Measurements from ENCODE around the gene ZSWIM8.
A peak's percentile ranks its signal among the peaks of the same experiment; 100 is the strongest.

The ZSWIM8 gene

DNA sequence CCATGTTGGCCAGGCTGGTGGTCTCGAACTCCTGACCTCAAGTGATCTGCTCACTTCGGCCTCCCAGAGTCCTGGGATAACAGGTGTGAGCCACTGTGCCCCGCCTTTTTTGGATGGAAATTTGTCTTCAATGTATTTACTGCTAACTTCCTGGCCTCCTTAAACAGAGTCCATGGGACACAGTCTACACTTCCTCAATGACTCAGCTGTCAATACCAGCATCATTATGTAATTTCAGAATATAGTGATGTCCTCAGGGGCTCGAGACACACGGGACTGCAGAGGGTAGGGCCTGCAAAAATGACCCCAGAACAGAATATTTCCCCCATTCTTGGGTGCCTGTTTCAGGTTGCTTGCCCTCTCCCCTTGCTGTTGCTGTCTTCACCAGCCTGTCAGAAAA, 57.9 kb downstream of the ZSWIM8 start:
- DNase-seq, result peak; percentile 7 to 14

DNA sequence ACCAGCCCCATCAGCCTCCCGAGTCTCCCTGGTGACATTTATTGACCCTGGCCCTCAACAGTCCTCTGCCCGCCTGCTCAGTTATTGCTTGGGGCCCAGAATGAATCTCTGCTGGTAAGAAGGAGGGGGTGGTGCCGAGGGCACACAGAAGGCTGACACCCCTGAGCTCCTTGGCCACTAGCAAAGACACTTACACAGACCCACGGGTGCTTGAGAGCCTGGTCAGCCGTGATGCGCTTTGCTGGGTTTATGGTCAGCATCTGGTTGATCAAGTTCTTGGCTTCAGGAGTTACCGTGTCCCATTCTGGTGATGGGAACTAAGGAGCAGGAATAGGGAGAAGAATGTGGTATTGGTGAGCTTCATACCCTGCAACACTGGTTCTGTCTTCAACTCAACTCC, 61.6 kb downstream of the ZSWIM8 start:
- DNase-seq, result no peak

DNA sequence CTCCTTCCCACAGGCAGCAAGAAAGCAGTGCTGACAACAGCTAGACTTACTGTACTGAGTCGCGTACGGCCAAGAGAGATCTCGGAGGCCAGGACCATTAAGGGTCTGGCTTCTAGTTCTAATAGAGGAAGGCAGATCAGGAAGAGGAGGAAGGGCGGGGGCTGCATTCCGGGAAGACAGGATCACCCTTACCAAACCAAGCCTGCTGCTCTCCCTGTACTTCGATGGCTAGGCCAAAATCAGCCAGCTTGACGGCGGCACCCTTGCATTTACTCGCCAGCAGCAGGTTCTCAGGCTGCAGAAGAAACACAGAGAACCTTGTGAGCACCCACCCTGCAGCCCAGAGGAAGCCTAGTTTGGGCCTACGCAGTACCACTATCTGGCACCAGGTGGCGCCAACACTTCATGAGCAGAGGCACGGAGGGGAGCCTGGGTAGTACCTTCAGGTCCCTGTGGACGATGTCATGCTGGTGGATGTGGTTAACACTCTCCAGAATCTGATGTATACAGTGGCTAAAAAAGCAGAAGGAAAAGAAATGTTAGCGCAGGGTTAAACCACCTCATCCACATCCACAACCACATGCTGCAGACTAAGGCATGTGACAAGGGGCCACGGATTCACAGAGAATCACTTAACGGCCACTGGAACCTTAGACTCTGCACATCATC, 63.5 kb downstream of the ZSWIM8 start:
- DNase-seq, result peak; percentile 97

DNA sequence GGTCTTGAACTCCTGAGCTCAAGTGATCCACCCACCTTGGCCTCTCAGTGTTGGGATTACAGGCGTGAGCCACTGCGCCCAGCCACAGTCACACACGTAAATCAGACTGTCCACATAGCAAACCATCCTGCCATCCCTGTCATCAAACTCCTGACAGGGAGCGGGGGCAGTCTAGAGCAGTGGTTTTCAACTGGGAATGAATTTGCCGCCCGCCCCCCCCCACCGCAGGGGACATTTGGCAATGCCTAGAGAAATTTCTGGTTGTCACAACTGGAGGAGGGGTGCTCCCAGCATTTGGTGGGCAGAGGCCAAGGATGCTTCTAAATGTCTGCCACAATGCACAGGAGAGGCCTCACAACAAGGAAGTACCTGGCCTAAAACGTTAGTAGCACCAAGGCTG, 64.8 kb downstream of the ZSWIM8 start:
- no peak for DNase-seq

DNA sequence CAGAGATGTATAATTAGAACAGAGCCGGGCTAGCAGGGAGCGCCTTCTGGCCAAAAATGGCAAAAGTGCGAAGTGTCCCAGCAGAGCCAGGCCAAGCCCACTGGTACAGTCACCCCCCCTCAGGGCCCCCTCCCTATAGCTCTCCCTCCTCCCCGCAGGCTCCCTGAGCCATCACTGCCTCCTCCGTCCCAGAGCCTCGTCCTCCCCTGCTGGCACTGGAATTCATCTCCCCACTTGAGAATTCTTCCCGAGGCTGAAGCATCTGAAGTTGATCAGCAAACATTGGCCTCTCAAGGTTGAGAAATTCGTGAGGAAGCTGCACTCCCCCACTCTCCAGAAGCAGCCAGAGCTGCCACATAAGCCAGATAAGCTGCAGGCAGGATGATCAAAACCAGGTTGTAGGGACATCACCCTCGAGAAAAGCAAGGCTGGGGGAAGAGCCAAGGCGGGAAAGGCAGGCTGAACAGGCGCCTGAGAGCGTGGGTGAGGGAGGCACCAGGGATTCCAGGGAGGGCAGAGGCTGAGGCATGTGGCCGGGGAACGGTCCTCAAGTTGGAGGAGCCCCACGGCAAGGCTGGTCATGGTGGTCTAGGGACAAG, 65.6 kb downstream of the ZSWIM8 start:
- no peak for DNase-seq
